ENCODE results near the gene CARHSP1.

GRCh38 chr16:8867932-8868415 lies 832 bp downstream of the CARHSP1 start:
- no peak for TF ChIP-seq ZNF776 (tag by site-specific recombination; IDR thresholded peaks at IDR 0.05; ENCODE audit: borderline replicate concordance)
- no peak for TF ChIP-seq CTCF (tag by site-specific recombination; IDR thresholded peaks at IDR 0.05)
- TF ChIP-seq ZNF777 (tag by site-specific recombination; IDR thresholded peaks at IDR 0.05; ENCODE audit: borderline replicate concordance) = no peak
